ENCODE measurements around the gene SEPSECS. TPM values are rescaled to one million over a fixed set of nuclear protein-coding genes. Genes with fewer than 3 reads are reported as not detected.

Gene SEPSECS
- total and polyA plus RNA-seq, 2 of the 8 experiments (the other 6 are each of a cell fraction or from before 2014, with no cell fraction given): 1.9 to 4.1 TPM

DNA sequence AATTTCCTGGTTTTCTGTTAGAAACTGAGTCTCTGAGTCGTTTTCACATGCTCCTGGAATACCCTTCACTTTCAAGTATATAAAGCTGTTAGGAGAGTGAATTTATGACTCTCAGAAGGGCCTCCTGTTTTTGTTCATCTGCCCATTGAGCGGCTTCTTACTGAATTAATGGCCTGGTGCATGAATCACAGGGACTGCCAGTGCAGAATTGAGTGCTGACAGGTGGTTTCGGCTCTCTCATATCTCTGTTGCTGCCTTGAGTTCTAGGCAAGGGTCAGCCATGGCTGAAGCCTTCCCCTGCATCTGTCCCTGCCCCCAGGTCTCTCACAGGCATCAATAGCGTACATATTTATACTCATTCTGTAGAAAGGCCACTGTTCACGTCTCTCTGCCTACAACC is 22.7 kb upstream of the SEPSECS start:
- H3K27ac ChIP-seq (ENCODE audit: low read depth, low read length): no peak overlapping the region
- H2BK15ac ChIP-seq (ENCODE audit: low read length): no peak overlapping the region
- no peak overlapping the region for H3K23ac ChIP-seq (ENCODE audit: insufficient read length)
- POLR2A ChIA-PET (ENCODE audit: partially characterized antibody): no interaction called here
- no peak overlapping the region for H2AFZ ChIP-seq (ENCODE audit: low read length)
- H3K14ac ChIP-seq (ENCODE audit: insufficient read length): no peak overlapping the region
- H2BK20ac ChIP-seq (ENCODE audit: low read length): no peak overlapping the region
- no peak overlapping the region for H3K4ac ChIP-seq (replicated peaks; ENCODE audit: insufficient read length, low read depth, low read length)
- H2AK5ac ChIP-seq (ENCODE audit: low read depth, low read length): no peak overlapping the region
- no peaks in the 10 kb centered on the region for H3K9me3 ChIP-seq (ENCODE audit: insufficient read depth in 2 of 2, low read depth in 1 of 2, low read length in 1 of 2)
- no peaks in the 10 kb centered on the region for H4K20me1 ChIP-seq (replicated peaks in 1 of 2; ENCODE audit: control insufficient read depth in 1 of 2, insufficient read depth in 2 of 2, low read length in 2 of 2)
- no peaks in the 10 kb centered on the region for H3K36me3 ChIP-seq (ENCODE audit: control insufficient read depth in 2 of 4, insufficient read depth in 4 of 4, low read length in 3 of 4)
- H4K91ac ChIP-seq (replicated peaks; ENCODE audit: insufficient read length, low read length): no peak overlapping the region
- no peaks in the 10 kb centered on the region for H3K79me1 ChIP-seq (ENCODE audit: low read depth, low read length)
- FAIRE-seq (no peak), DNase-seq (ENCODE audit: low read depth in 1 of 2, low spot score in 2 of 2) (no peak)
- H3K9ac ChIP-seq (replicated peaks in 1 of 4; ENCODE audit: extremely low read depth in 1 of 4, low read depth in 3 of 4, low read length in 3 of 4): no peak overlapping the region
- no peak overlapping the region for H4K8ac ChIP-seq (ENCODE audit: extremely low read depth, insufficient read depth, low read length)
- H3K23me2 ChIP-seq (ENCODE audit: low read depth, low read length): no peaks in the 10 kb centered on the region
- CTCF ChIA-PET (ENCODE audit: partially characterized antibody): interaction anchor here (1.2 to 1.7 kb wide), 3 partner anchors 23 to 166 kb away, joined by 3 read pairs; no protein-coding TSS in a partner anchor
- no peak overlapping the region for H2BK12ac ChIP-seq (ENCODE audit: low read depth, low read length)
- no peaks in the 10 kb centered on the region for H3K27me3 ChIP-seq (replicated peaks in 1 of 4; ENCODE audit: control insufficient read depth in 3 of 4, extremely low read depth in 1 of 4, insufficient read depth in 3 of 4, low read length in 3 of 4)
- TF ChIP-seq BRCA1 (IDR thresholded peaks at IDR 0.05; ENCODE audit: low read depth, low read length) (no peak), CREB1 (IDR thresholded peaks at IDR 0.05) (no peak), TAF1 (IDR thresholded peaks at IDR 0.05; ENCODE audit: low read depth, low read length) (no peak), NRF1 (IDR thresholded peaks at IDR 0.05; ENCODE audit: low read depth, low read length) (no peak), SIN3A (conservative IDR thresholded peaks at IDR 0.05 in 1 of 2, IDR thresholded peaks at IDR 0.05 in 1 of 2; ENCODE audit: low read depth in 1 of 2, low read length in 2 of 2) (no peak), CHD2 (IDR thresholded peaks at IDR 0.05; ENCODE audit: low read length) (no peak), SAP30 (IDR thresholded peaks at IDR 0.05; ENCODE audit: insufficient read depth, insufficient replicate concordance, low read length) (no peak), EP300 (IDR thresholded peaks at IDR 0.05; ENCODE audit: borderline replicate concordance in 1 of 2, low read depth in 2 of 2, low read length in 2 of 2) (no peak)
- no peak overlapping the region for H2BK120ac ChIP-seq (replicated peaks; ENCODE audit: low read depth, low read length)
- H3K4me2 ChIP-seq (ENCODE audit: insufficient read depth in 1 of 2, low read depth in 2 of 2, low read length in 2 of 2): no peak overlapping the region
- H3K4me1 ChIP-seq (replicated peaks in 1 of 4; ENCODE audit: control insufficient read depth in 3 of 4, insufficient read depth in 4 of 4, low read length in 3 of 4): no peaks in the 10 kb centered on the region
- no peak overlapping the region for H3K56ac ChIP-seq (replicated peaks; ENCODE audit: insufficient read length, low read depth, low read length)
- WGBS, 2 experiments (ENCODE audit: extremely low coverage in 1 of 2, insufficient coverage in 1 of 2, insufficient read length in 1 of 2, insufficient replicate concordance in 2 of 2, low coverage in 1 of 2, low lambda C conversion rate in 2 of 2, missing lambda C conversion rate in 1 of 2): 87% methylated on average over 5 of the region's 5 CpGs; no CpG with 5 or more reads in 1 of the 2 experiments
- H4K5ac ChIP-seq (ENCODE audit: insufficient read length, low read depth, low read length): no peak overlapping the region
- H3K79me2 ChIP-seq (ENCODE audit: control insufficient read depth in 1 of 2, insufficient read depth in 2 of 2, low read length in 2 of 2): no peaks in the 10 kb centered on the region
- H3K18ac ChIP-seq (ENCODE audit: extremely low read depth, low read length): no peak overlapping the region
- H3K4me3 ChIP-seq (ENCODE audit: extremely low read depth in 1 of 4, insufficient read depth in 2 of 4, low read depth in 3 of 4, low read length in 4 of 4): no peak overlapping the region
- no peak overlapping the region for H2BK5ac ChIP-seq (ENCODE audit: low read depth, low read length)

Measured in H1 (cell line).